Neural cell (in vitro differentiated cells): ENCODE data around the gene METTL6. TPM values are rescaled to one million over a fixed set of nuclear protein-coding genes. Genes with fewer than 3 reads are reported as not detected.

ENCODE experiments used
- H2AFZ ChIP-seq: fragments of 200-600, 300-800 bp; sonication (generic), shearing (Covaris generic); 2 replicates; pipeline ENCODE4 v1.6.0; 2014; ENCODE audit warnings: low read depth, mild to moderate bottlenecking, antibody characterized with exemption, low read length, moderate library complexity
- H3F3A ChIP-seq: fragments of 200-600 bp; shearing (Covaris generic); 2 replicates; pipeline ENCODE4 v1.6.1; 2016; ENCODE audit warnings: mild to moderate bottlenecking, moderate library complexity, mixed read lengths, antibody characterized with exemption, low read length; ENCODE audit not compliant: insufficient read depth, poor library complexity, severe bottlenecking
- H3K27ac ChIP-seq: fragments of 200-600, 300-800 bp; sonication (generic), shearing (Covaris generic); 2 replicates; pipeline ENCODE4 v1.5.1; 2014; ENCODE audit warnings: mild to moderate bottlenecking, low read length, moderate library complexity
- H3K27me3 ChIP-seq: fragments of 300-800, 200-600 bp; sonication (generic), shearing (Covaris generic); 2 replicates; pipeline ENCODE4 v1.6.0; 2014; ENCODE audit warnings: mild to moderate bottlenecking, low read depth, low read length, moderate library complexity; ENCODE audit not compliant: insufficient read depth
- H3K36me3 ChIP-seq: fragments of 300-800, 200-600 bp; sonication (generic), shearing (Covaris generic); 2 replicates; pipeline ENCODE4 v1.5.1; 2014; ENCODE audit warnings: mild to moderate bottlenecking, antibody characterized with exemption, low read length, moderate library complexity; ENCODE audit not compliant: insufficient read depth
- H3K4me2 ChIP-seq: fragments of 300-800, 200-600 bp; sonication (generic), shearing (Covaris generic); 2 replicates; pipeline ENCODE4 v1.6.0; 2014; ENCODE audit warnings: mild to moderate bottlenecking, low read length
- H3K4me3 ChIP-seq: fragments of 300-800, 200-600 bp; sonication (generic), shearing (Covaris generic); 2 replicates; pipeline ENCODE4 v1.5.1; 2014; ENCODE audit warnings: mild to moderate bottlenecking, low read length, moderate library complexity
- H3K79me2 ChIP-seq: fragments of 200-600 bp; shearing (Covaris generic); replicated peaks from 2 replicates; pipeline ENCODE4 v1.6.0; 2014; ENCODE audit warnings: mild to moderate bottlenecking, low read length, moderate library complexity; ENCODE audit not compliant: insufficient read depth
- H3K9ac ChIP-seq: fragments of 300-800, 200-600 bp; sonication (generic), shearing (Covaris generic); 2 replicates; pipeline ENCODE4 v1.6.1; 2016; ENCODE audit warnings: mild to moderate bottlenecking, low read length, mixed read lengths
- H3K9me2 ChIP-seq: fragments of 200-600 bp; shearing (Covaris generic); 2 replicates; pipeline ENCODE4 v1.6.1; 2016; ENCODE audit warnings: mild to moderate bottlenecking, low read length, mixed read lengths; ENCODE audit not compliant: insufficient read depth
- H3K9me3 ChIP-seq: fragments of 200-600, 300-800 bp; sonication (generic), shearing (Covaris generic); 2 replicates; pipeline ENCODE4 v1.6.1; 2016; ENCODE audit warnings: mild to moderate bottlenecking, mixed run types, low read length, moderate library complexity, mixed read lengths
- H4K20me1 ChIP-seq: fragments of 200-600 bp; shearing (Covaris generic); 2 replicates; pipeline ENCODE4 v1.6.1; 2016; ENCODE audit warnings: mild to moderate bottlenecking, mixed run types; ENCODE audit not compliant: insufficient read depth
- EP300 ChIP-seq: fragments of 450-650 bp; conservative IDR thresholded peaks from 2 replicates; pipeline ENCODE4 v1.6.1; 2014; ENCODE audit warnings: antibody characterized with exemption, mild to moderate bottlenecking, moderate library complexity; ENCODE audit not compliant: poor library complexity, severe bottlenecking
- EZH2 ChIP-seq: fragments of 200-600, 300-800 bp; shearing (Covaris generic), sonication (generic); IDR thresholded peaks from 2 replicates; pipeline ENCODE4 v1.6.1; 2014; ENCODE audit warnings: antibody characterized with exemption, low read length, borderline replicate concordance, mild to moderate bottlenecking; ENCODE audit not compliant: insufficient read depth, poor library complexity, severe bottlenecking
- MXI1 ChIP-seq: fragments of 450-650 bp; conservative IDR thresholded peaks from 2 replicates; pipeline ENCODE4 v1.6.1; 2014; ENCODE audit warnings: antibody characterized with exemption, mild to moderate bottlenecking; ENCODE audit not compliant: poor library complexity, severe bottlenecking
- RAD21 ChIP-seq: fragments of 450-650 bp; conservative IDR thresholded peaks from 2 replicates; pipeline ENCODE4 v1.6.1; 2014; ENCODE audit warnings: antibody characterized with exemption, mild to moderate bottlenecking, moderate library complexity
- SMC3 ChIP-seq: fragments of 450-650 bp; conservative IDR thresholded peaks from 2 replicates; pipeline ENCODE4 v1.6.1; 2014; ENCODE audit warnings: antibody characterized with exemption, mild to moderate bottlenecking, moderate library complexity; ENCODE audit not compliant: poor library complexity
- TAF1 ChIP-seq: IDR thresholded peaks from 2 replicates; pipeline ENCODE4 v1.6.1; 2012; ENCODE audit warnings: low read depth
- polyA plus RNA-seq: library from polyadenylated mRNA; depleted of rRNA; stranded (reverse); fragments of >200 nt; gene quantifications from 2 replicates; pipeline ENCODE4 v1.2.3, GENCODE V29; 2014
- TF ChIP-seq, protein P1 (sequence below): IDR thresholded peaks from 2 replicates; pipeline ENCODE4 v1.6.1; 2012; ENCODE audit warnings: borderline replicate concordance

Gene METTL6
- polyA plus RNA-seq, 1 donor from 2014 or later, result 60.8 TPM

DNA sequence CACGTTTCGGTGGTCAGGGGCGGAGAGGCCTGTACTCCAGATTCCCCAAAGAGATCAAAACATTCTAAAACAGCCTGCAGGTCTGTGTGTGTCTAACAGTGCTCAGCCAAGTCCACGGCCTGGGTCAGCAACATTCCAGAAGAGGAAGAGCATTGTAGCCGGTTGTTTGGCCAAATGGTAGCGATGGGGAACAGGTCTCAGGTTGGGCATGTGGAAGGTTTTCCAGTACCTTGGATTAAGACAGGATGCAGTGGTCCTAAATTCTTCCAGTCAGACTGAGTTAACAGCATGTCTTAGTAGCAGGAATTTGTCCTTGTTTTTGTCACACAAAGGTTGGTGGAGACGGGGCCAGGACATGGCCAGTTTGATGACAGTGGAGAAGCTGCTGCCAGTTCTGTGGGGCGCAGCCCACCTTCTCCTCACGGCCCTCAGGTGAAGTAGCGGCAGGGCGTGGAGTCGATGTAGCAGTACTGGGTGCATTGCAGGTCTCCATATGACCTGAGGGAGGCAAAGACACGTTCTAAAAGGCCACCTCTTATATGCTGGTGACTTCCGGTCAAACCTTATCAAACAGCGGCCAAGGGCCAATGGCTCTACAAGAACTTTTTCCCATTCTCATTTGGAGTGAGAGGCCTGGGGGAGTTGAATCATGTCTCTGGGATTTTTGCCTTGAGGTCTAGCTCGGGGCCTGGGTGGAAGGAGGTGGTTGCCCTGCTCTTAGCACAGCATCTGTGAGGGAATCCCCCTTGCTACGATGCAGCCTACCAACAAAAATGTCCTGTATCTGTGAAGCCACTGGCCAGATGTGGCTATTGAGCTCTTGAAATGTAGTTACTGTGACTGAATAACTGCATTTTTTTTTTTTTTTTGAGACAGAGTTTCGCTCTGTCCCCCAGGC, 24.1 kb upstream of the METTL6 start:
- Histone ChIP-seq H3K9me3 (no peaks in the 10 kb centered on the region), H3F3A (no peaks in the 10 kb centered on the region), H4K20me1 (no peaks in the 10 kb centered on the region), H3K4me3 (no peak overlapping the region), H3K9ac (no peak overlapping the region), H3K27ac (no peak overlapping the region), H3K4me2 (no peak overlapping the region), H2AFZ (no peak overlapping the region), H3K9me2 (no peaks in the 10 kb centered on the region), H3K79me2 (no peaks in the 10 kb centered on the region), H3K36me3 (no peaks in the 10 kb centered on the region), H3K27me3 (no peaks in the 10 kb centered on the region)
- TF ChIP-seq MXI1 (no peak), EZH2 (no peak)

DNA sequence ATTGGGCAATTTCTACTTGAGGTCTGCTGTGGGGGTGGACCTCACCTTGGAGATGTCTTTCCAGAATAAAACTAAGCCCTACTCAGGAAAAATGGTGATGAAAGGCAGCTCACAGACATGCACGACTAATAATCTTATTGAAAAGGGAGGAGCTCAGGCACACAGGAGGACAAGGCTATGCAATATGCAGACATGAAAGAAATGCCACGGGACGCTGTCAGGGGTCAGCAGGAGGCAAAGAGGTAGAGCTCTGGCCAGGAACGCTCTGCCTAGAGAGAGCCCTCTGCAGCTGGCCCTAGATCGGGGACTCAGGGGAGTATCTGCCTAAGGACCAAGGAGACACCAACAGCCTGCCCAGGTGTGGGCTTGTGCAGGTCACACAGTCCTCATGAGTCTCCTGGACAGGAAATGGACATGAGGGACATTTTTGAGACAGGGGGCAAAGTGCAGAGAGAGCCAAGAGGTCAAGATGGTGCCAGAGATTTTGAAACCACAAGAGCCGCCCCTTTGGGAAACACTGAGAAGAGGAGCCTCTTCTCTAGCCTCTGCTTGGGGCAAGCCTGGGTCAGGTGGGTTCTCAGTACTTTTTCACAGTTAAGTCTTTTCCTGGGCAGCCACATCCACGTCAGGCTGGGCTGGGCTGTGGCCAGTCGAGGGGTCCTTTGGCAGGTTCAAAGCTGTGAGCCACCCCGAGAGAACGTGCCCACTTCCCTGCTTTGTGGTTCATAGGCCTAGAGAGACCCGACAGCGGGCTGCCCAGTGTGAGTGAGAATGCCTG, 23.3 kb upstream of the METTL6 start:
- no peaks in the 10 kb centered on the region for H3K9me3 ChIP-seq
- no peaks in the 10 kb centered on the region for H3F3A ChIP-seq
- no peak overlapping the region for H2AFZ ChIP-seq
- no peaks in the 10 kb centered on the region for H3K27me3 ChIP-seq
- no peak for TF ChIP-seq TAF1
- TF ChIP-seq SMC3, result no peak
- TF ChIP-seq, protein P1, sequence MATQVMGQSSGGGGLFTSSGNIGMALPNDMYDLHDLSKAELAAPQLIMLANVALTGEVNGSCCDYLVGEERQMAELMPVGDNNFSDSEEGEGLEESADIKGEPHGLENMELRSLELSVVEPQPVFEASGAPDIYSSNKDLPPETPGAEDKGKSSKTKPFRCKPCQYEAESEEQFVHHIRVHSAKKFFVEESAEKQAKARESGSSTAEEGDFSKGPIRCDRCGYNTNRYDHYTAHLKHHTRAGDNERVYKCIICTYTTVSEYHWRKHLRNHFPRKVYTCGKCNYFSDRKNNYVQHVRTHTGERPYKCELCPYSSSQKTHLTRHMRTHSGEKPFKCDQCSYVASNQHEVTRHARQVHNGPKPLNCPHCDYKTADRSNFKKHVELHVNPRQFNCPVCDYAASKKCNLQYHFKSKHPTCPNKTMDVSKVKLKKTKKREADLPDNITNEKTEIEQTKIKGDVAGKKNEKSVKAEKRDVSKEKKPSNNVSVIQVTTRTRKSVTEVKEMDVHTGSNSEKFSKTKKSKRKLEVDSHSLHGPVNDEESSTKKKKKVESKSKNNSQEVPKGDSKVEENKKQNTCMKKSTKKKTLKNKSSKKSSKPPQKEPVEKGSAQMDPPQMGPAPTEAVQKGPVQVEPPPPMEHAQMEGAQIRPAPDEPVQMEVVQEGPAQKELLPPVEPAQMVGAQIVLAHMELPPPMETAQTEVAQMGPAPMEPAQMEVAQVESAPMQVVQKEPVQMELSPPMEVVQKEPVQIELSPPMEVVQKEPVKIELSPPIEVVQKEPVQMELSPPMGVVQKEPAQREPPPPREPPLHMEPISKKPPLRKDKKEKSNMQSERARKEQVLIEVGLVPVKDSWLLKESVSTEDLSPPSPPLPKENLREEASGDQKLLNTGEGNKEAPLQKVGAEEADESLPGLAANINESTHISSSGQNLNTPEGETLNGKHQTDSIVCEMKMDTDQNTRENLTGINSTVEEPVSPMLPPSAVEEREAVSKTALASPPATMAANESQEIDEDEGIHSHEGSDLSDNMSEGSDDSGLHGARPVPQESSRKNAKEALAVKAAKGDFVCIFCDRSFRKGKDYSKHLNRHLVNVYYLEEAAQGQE, result no peak
- no peak for TF ChIP-seq MXI1
- TF ChIP-seq EP300, result no peak
- TF ChIP-seq RAD21, result no peak
- no peak for TF ChIP-seq EZH2
- no peaks in the 10 kb centered on the region for H4K20me1 ChIP-seq
- H3K9me2 ChIP-seq, result no peaks in the 10 kb centered on the region
- H3K27ac ChIP-seq, result no peak overlapping the region
- H3K9ac ChIP-seq, result no peak overlapping the region
- H3K4me2 ChIP-seq, result no peak overlapping the region
- H3K4me3 ChIP-seq, result no peak overlapping the region
- no peaks in the 10 kb centered on the region for H3K36me3 ChIP-seq
- no peaks in the 10 kb centered on the region for H3K79me2 ChIP-seq
